GM18520 (cell line): ENCODE results near the gene TBCK.
"Not testable (repeated sequence)": the region's sequence is repeated elsewhere in the genome, so short reads cannot be mapped to it uniquely, and the experiment has no call there.

Experiments used
- ATAC-seq: cut with Tn5 transposase; IDR thresholded peaks from one replicate; pipeline ENCODE4 v1.9.1; 2021; ENCODE audit not compliant: unreplicated experiment

TBCK gene

DNA sequence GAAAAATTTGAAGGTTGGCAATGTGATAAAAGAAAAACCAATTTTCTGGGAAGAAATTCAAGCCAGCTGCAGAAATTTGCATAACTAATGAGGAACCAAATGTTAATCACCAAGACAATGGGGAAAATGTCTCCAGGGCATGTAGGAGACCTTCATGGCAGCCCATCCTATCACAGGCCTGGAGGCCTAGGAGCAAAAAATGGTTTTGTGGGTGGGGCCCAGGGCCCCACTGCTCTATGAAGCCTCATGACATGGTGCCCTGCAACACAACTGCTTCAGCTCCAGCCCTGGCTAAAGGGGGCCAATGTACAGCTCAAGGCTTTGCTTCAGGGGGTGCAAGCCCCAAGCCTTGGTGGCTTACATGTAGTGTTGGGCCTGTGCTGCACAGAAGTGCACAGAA, 184.0 kb downstream of the TBCK start:
- no peak for ATAC-seq

- no peak for ATAC-seq
These were observed 189.9 kb downstream of the TBCK start for GRCh38 chr4:106126062-106126461.

GRCh38 chr4:106119949-106120555, 196.0 kb downstream of the TBCK start:
- ATAC-seq, result not testable (repeated sequence)

- ATAC-seq, result no peak
These were observed 200.0 kb downstream of the TBCK start for GRCh38 chr4:106116025-106116424.

DNA sequence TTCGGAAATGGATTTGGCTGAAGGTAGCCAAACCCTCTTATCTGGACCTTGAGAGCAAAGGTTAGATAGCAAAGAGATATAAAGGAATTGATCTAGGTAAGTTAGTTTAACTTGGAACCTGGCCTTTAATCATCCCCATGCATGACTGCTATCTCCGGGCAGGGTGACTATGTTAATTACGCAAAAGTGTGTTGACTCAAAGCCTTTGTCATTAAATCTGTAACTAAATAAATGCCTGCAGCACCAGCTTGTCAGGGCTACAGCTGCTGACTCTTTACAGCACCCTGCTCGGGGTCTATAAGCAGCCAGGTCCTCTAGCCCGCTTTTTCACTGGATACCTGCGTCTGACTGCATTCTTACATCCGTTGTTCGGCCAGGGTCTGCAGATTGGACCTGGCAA, 201.7 kb downstream of the TBCK start:
- no peak for ATAC-seq

DNA sequence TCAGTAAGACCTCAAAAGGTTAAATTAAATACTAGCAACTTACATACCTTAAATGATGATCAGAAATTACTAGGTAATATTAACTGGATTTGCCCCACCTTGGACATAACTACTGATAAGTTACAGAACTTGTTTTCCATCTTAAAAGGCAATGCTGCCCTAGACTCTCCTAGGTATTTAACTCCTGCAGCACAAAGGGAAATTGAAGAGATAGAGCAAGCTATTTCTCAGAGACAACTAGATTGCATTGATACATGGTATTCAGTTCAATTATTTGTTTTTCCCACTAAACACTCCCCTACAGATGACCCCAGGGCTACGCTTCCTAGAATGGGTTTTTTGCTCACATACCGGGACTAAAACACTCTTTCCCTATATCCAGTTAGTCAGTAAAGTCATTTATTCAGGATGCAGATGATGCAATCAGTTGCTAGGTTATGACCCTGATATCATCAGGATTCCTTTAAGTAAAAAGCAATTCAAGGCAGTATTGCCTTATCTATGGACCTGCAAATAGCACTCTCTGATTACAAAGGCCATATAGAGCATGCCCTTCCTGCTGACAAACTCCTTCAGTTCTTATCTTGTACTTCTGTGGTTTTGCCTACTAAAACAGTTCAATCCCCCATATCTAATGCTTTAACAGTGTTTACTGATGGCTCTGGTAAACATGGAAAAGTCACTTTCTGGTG, 204.1 kb downstream of the TBCK start:
- not testable (repeated sequence) for ATAC-seq

DNA sequence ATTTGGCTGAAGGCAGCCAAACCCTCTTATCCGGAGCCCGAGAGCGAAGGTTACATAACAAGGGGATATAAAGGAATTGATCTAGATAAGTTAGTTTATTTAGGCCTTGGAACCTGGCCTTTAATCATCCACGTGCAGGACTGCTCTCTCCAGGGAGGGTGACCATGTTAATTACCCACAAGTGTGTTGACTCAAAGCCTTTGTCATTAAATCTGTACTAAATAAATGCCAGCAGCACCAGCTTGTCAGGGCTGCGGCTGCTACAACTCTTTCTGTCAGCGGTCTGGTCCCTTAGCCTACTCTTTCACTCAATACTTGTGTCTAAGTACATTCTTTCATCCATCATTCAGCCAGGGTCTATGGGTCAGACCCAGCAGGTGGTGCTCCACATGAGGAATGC, 206.1 kb downstream of the TBCK start:
- no peak for ATAC-seq

DNA sequence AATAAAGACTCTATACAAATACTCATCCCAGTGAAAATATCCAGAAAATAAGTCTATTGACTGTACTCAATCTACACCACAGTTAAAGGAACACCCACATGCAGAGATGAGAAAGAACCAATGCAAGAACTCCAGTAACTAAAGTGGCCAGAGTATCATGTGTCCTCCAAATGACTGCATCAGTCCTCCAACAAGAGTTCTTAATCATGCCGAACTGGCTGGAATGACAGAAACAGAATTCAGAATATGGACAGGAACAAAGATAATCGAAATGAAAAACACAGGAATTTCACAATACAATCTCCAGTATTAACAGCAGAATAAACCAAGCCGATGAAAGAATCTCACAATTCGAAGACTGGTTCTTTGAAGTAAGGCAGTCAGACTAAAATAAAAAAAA, 210.3 kb downstream of the TBCK start:
- ATAC-seq, result no peak

- no peak for ATAC-seq
These were observed 211.7 kb downstream of the TBCK start for GRCh38 chr4:106104276-106104675.

- no peak for ATAC-seq
These were observed 219.6 kb downstream of the TBCK start for GRCh38 chr4:106096454-106096853.

- ATAC-seq, result no peak
These were observed 220.6 kb downstream of the TBCK start for GRCh38 chr4:106095408-106095807.

DNA sequence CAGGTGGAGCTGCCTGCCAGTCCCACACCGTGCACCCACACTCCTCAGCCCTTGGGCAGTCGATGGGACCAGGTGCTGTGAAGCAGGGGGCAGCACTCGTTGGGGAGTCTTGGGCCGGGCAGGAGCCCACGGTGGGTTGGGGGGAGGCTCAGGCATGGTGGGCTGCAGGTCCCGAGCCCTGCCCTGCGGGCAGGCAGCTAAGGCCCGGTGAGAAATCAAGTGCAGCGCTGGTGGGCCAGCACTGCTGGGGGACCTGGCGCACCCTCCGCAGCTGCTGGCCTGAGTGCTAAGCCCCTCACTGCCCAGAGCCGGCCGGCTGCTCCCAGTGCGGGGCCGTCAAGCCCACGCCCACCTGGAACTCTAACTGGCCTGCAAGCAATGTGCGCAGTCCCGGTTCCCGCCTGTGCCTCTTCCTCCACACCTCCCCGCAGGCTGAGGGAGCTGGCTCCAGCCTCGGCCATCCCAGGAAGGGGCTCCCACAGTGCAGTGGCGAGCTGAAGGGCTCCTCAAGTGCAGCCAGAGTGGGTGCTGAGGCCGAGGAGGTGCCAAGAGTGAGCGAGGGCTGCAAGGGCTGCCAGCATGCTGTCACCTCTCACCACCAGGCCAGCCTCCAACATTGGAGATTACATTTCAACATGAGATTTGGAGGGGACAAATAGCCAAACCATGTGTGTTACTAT, 223.5 kb downstream of the TBCK start:
- no peak for ATAC-seq

- no peak for ATAC-seq
These were observed 225.2 kb downstream of the TBCK start for GRCh38 chr4:106090826-106091225.

DNA sequence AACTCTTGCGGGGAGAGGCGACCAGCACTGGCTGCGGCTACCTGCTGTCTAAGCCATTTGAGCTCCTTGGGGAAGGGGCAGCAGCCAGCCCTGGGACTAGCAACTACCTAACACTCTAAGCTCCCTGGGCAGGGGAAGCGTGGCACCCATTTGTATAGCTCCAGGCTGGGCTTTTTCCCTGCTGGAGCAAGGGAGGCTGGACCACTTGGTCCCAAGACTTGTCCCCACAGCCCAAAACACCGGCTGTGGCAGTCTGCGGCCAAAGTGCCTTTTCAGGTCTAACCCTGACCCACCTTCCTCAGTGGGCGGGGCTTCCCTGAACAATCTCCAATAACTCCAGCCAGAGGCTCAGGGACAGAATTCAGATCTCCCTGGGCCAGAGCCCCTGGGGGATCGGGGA, 232.9 kb downstream of the TBCK start:
- ATAC-seq, result no peak

- ATAC-seq, result no peak
These were observed 235.6 kb downstream of the TBCK start for GRCh38 chr4:106080376-106080775.

DNA sequence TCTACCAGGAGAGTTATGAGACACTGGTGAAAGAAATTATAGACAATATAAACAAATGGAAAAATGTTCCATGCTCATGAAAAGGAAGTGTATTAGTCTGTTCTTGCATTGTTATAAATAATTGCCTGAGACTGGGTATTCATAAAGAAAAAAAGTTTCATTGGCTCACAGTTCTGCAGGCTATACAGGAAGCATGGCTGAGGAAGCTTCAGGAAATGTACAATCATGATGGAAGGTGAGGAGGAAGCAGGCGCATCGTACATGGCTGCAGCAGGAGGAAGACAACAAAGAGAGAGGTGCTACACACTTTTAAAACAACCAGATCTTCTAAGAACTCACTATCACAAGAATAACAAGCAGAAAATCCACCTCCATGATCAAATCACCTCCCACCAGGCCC, 236.4 kb downstream of the TBCK start:
- no peak for ATAC-seq

GRCh38 chr4:106065018-106065417, 251.0 kb downstream of the TBCK start:
- no peak for ATAC-seq

- no peak for ATAC-seq
These were observed 253.0 kb downstream of the TBCK start for GRCh38 chr4:106063009-106063408.

DNA sequence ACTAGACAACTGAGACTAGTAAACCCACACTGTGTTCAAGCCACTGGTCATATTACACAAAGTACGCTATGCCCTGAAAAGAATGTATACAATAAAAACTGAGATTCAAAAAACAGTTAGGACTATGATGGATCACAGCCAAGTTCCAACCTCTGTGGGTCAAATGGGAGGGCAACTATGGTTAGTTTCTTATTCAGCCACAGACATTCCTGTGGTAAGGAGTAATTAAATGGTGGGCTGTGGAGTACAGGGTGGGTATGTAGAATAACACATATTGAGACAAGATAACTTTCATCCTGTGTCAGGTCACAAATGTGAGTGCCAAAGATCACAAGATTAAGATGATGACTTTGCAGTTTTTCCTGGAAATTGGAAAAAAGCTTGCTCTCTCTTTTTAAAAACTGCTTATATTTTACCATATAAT, 253.5 kb downstream of the TBCK start:
- no peak for ATAC-seq

DNA sequence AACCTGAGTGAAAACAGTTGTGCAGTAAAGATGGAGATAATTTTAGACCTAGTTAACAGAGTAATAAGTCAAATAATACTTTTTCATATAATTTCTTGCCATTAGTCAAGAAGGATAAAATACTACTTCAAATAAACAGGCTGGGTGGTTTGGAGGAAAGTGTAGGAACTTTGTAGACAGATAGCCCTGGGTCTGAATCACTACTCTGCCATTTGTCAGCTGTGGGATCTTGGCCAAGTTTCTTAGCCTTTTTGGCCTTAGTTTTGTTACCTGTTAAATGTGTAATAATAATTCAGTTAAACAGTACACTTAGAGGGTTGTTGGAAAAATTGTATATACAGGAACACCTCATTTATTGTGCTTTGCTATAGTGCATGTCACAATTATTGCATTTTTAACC, 257.1 kb downstream of the TBCK start:
- no peak for ATAC-seq

DNA sequence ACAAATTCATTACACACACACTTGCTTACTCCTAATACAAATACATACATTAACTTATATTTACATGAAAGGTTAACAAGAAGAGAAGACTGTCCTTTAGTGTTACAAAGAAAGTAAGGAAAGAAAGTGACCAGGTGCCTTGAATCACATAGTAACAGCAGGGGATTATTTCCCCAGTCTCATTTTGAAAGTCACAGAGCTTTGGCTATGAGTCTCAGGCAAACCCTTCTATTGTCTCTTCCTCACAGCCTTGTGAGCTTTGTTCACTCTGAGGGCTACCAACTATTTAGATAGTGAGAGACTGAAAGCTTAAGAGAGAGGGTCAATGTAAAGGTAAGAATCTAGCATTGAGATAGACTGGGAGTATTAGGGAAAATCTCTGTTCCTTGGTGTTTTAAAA, 259.1 kb downstream of the TBCK start:
- no peak for ATAC-seq

DNA sequence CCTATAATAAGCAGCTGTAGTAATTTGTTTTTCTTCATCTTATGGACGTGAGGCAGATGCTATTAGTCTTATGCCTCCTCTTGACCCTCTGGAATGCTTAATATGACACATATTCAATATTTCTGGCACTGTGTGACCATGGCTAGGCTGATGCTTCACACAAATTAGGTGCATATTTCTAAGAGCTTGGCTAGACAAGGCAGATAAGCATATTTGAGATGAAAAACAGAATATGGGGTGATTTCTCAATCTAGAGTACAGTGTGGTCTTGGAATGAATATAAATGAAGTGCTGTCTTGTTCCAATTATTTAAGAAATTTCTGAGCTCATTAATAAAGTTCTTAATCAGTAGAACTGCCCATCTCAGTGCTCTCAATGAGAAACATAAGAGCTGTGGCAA, 264.5 kb downstream of the TBCK start:
- no peak for ATAC-seq
